OCI-LY1 (cell line): Measurements from ENCODE around the gene SYNM.

Experiments used
- H2AFZ ChIP-seq: fragments of 200-600 bp; sonication (generic), shearing (Covaris generic); 2 replicates; pipeline ENCODE4 v1.6.0; 2014; ENCODE audit warnings: antibody characterized with exemption, mild to moderate bottlenecking, low read length
- H3F3A ChIP-seq: fragments of 200-600 bp; sonication (generic), shearing (Covaris generic); 2 replicates; pipeline ENCODE4 v1.6.0; 2014; ENCODE audit warnings: mild to moderate bottlenecking, antibody characterized with exemption, low read length, moderate library complexity; ENCODE audit not compliant: insufficient read depth
- H3K27ac ChIP-seq: fragments of 200-600 bp; sonication (generic); 2 replicates; pipeline ENCODE4 v1.5.1; 2014; ENCODE audit warnings: low read length, mixed run types, mild to moderate bottlenecking, low read depth; ENCODE audit not compliant: poor library complexity, severe bottlenecking
- H3K27me3 ChIP-seq: fragments of 200-600 bp; sonication (generic); 2 replicates; pipeline ENCODE4 v1.6.0; 2014; ENCODE audit warnings: antibody characterized with exemption, mild to moderate bottlenecking, low read length, moderate library complexity; ENCODE audit not compliant: insufficient read depth
- H3K36me3 ChIP-seq: fragments of 200-600 bp; sonication (generic); 2 replicates; pipeline ENCODE4 v1.6.1; 2014; ENCODE audit warnings: mild to moderate bottlenecking, antibody characterized with exemption, low read length, moderate library complexity, mixed read lengths; ENCODE audit not compliant: insufficient read depth
- H3K4me1 ChIP-seq: fragments of 200-600 bp; sonication (generic); 2 replicates; pipeline ENCODE4 v1.5.1; 2014; ENCODE audit warnings: mild to moderate bottlenecking, low read length, moderate library complexity; ENCODE audit not compliant: insufficient read depth, severe bottlenecking
- H3K4me2 ChIP-seq: fragments of 200-600 bp; sonication (generic), shearing (Covaris generic); 2 replicates; pipeline ENCODE4 v1.6.1; 2014; ENCODE audit warnings: low read length
- H3K4me3 ChIP-seq: fragments of 200-600 bp; sonication (generic); 2 replicates; pipeline ENCODE4 v1.5.1; 2014; ENCODE audit warnings: low read length, low read depth, mild to moderate bottlenecking, mixed read lengths; ENCODE audit not compliant: poor library complexity, severe bottlenecking
- H3K79me2 ChIP-seq: fragments of 200-600 bp; shearing (Covaris generic); 2 replicates; pipeline ENCODE4 v1.6.1; 2016; ENCODE audit warnings: mixed run types, low read length, mixed read lengths; ENCODE audit not compliant: insufficient read depth
- H3K9ac ChIP-seq: fragments of 200-600 bp; sonication (generic), shearing (Covaris generic); 2 replicates; pipeline ENCODE4 v1.6.1; 2014; ENCODE audit warnings: mild to moderate bottlenecking, low read length, mixed read lengths
- H3K9me2 ChIP-seq: fragments of 200-600 bp; sonication (generic), shearing (Covaris generic); 2 replicates; pipeline ENCODE4 v1.6.1; 2014; ENCODE audit warnings: low read depth, mild to moderate bottlenecking, low read length, mixed read lengths
- H3K9me3 ChIP-seq: fragments of 200-600 bp; shearing (Covaris generic); 2 replicates; pipeline ENCODE4 v1.6.1; 2014; ENCODE audit warnings: low read length, mixed read lengths
- H4K20me1 ChIP-seq: fragments of 200-600 bp; sonication (generic), shearing (Covaris generic); 2 replicates; pipeline ENCODE4 v1.6.0; 2016; ENCODE audit warnings: mild to moderate bottlenecking, low read length; ENCODE audit not compliant: insufficient read depth
- CTCF ChIP-seq: fragments of 200-600 bp; sonication (generic), shearing (Covaris generic); IDR thresholded peaks from 2 replicates; pipeline ENCODE4 v1.5.1; 2017; ENCODE audit warnings: mild to moderate bottlenecking, antibody characterized with exemption, low read length, moderate library complexity, mixed read lengths
- EZH2 ChIP-seq: fragments of 200-600 bp; sonication (generic), shearing (Covaris generic); IDR thresholded peaks from 2 replicates; pipeline ENCODE4 v1.8.0; 2017; ENCODE audit warnings: borderline replicate concordance, mixed run types, mild to moderate bottlenecking, antibody characterized with exemption, low read length, moderate library complexity, mixed read lengths

Gene SYNM

GRCh38 chr15:99177679-99178078, 72.8 kb downstream of the SYNM start:
- H3K27me3 ChIP-seq = no peaks in the 10 kb centered on the region
- H3K27ac ChIP-seq = no peak overlapping the region
- H3K4me2 ChIP-seq = no peak overlapping the region
- no peaks in the 10 kb centered on the region for H3K4me1 ChIP-seq
- no peaks in the 10 kb centered on the region for H3K9me2 ChIP-seq
- H3K79me2 ChIP-seq = no peaks in the 10 kb centered on the region
- H3K4me3 ChIP-seq = no peak overlapping the region
- H3F3A ChIP-seq = no peaks in the 10 kb centered on the region
- TF ChIP-seq CTCF (no peak), EZH2 (no peak)
- no peaks in the 10 kb centered on the region for H3K36me3 ChIP-seq
- no peak overlapping the region for H3K9ac ChIP-seq
- H3K9me3 ChIP-seq = no peaks in the 10 kb centered on the region
- no peaks in the 10 kb centered on the region for H4K20me1 ChIP-seq
- no peak overlapping the region for H2AFZ ChIP-seq

GRCh38 chr15:99180086-99180963, 75.4 kb downstream of the SYNM start:
- H4K20me1 ChIP-seq = no peaks in the 10 kb centered on the region
- H3K36me3 ChIP-seq = no peaks in the 10 kb centered on the region
- no peaks in the 10 kb centered on the region for H3K4me1 ChIP-seq
- no peaks in the 10 kb centered on the region for H3F3A ChIP-seq
- H3K27ac ChIP-seq = no peak overlapping the region
- no peaks in the 10 kb centered on the region for H3K9me2 ChIP-seq
- no peak overlapping the region for H3K9ac ChIP-seq
- no peak overlapping the region for H3K4me3 ChIP-seq
- TF ChIP-seq CTCF = no peak
- no peak for TF ChIP-seq EZH2
- no peaks in the 10 kb centered on the region for H3K9me3 ChIP-seq
- no peaks in the 10 kb centered on the region for H3K27me3 ChIP-seq
- H3K4me2 ChIP-seq = no peak overlapping the region
- H3K79me2 ChIP-seq = no peaks in the 10 kb centered on the region
- H2AFZ ChIP-seq = no peak overlapping the region

GRCh38 chr15:99180964-99181306, 76.1 kb downstream of the SYNM start:
- no peak overlapping the region for H3K4me2 ChIP-seq
- H3K9me3 ChIP-seq = no peaks in the 10 kb centered on the region
- H3K36me3 ChIP-seq = no peaks in the 10 kb centered on the region
- no peak overlapping the region for H3K9ac ChIP-seq
- no peaks in the 10 kb centered on the region for H4K20me1 ChIP-seq
- TF ChIP-seq EZH2 (no peak), CTCF (no peak)
- no peak overlapping the region for H3K27ac ChIP-seq
- H3K27me3 ChIP-seq = no peaks in the 10 kb centered on the region
- no peaks in the 10 kb centered on the region for H3K4me1 ChIP-seq
- H3K4me3 ChIP-seq = no peak overlapping the region
- H3K9me2 ChIP-seq = no peaks in the 10 kb centered on the region
- no peaks in the 10 kb centered on the region for H3K79me2 ChIP-seq
- H2AFZ ChIP-seq = no peak overlapping the region
- no peaks in the 10 kb centered on the region for H3F3A ChIP-seq
